ENCODE measurements around the gene CAP1.
"Not testable (repeated sequence)": the region's sequence is repeated elsewhere in the genome, so short reads cannot be mapped to it uniquely, and the experiment has no call there.

The CAP1 gene

DNA sequence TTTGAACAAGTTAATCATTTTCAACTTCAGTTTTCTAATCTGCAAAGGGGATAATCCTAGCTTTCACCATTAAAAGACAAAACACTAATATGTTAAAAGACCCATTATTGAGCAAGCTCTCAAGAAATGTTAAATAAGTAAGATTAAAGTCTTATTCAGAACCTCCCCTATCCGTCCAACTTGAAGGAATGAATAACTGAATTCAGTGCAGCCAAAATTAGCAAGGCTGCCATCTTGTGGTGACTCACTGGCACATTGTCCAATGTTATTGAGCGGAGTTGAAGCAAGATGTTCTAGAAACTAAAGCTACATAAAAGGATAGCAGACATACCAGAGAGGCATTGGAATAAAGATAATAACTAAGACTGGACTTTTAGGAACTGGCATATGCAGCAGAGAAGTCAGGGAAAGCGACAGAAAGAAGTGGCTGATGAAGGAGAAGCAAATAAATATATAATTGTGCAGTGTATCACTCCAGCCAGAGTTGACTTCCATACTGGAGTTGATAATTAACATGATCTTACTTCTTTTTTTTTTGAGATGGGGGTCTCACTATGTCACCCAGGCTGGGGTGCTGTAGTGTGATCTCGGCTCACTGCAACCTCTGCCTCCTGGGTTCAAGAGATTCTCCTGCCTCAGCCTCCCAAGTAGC is 8.2 kb upstream of the CAP1 start:
- peak; percentile 19 for DNase-seq

DNA sequence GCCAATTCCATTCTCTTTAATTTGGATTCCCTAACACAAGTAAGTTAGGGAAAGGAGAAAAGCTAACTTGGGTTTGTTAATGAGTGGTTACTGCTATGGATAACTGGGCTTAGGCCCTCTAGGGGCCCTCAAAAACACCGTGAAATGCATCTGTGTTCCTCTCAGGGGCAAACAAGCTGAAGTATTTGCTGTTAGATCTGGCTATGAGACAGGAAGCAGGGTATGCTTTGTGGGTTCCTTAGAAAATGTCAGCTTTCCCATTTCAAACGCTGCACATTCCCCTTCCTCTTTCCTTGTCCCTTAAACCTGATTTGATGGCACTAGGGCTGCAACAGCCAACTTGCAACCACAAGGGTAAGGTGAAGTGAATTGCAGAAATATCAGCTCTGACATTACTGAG is 5.7 kb upstream of the CAP1 start:
- no peak for DNase-seq

DNA sequence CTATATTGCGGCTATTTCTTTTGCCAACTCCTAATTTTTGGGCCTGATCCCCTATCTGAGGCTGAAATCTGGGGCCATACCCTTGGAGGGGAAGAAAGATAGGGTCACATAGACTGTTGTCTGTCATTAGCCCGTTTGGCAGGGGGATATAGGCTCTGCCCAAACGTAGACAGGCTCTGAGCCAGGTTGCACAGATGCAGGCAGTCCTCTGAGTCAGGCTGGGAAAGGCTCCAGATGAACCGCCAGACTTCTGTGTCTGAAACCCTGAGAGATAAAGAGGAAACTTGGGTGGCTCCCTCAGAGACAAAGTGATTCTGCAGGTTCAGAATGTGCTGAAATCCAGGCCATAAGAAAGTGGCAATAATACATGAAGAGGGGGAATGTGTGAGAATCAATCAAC is 4.0 kb upstream of the CAP1 start:
- DNase-seq, result no peak

DNA sequence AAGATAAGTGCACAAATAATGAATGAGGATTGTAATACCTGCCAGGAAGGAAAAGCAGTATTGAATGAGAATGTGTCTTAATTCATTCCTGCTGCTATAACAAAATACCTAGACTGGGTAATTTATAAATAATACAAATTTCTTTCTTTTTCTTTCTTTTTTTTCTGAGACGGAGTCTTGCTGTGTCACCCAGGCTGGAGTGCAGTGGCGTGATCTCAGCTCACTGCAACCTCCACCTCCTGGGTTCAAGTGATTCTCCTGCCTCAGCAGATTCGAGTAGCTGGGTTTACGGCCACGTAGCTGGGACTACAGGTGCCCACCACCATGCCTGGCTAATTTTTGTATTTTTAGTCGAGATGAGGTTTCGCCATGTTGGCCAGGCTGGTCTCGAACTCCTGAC is 3.3 kb upstream of the CAP1 start:
- DNase-seq, result not testable (repeated sequence)

DNA sequence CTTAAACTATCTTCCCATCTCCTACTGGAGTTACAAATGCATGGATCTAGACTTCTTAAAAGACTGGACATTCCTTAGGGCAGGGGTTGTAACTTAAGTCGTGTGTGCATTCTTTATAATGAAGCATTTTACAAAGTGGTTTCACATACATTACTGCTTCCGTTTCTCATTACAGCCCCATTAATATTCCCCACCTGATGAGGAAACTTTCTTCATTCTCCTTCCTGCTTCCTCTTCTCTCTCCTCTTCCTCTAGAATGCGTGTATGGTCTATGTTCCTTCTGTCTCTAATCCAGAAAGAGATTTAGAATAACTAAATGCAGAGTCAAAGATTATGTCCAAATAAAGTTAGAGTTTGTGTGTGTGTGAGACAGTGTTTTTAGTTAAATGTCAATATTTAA is 1.8 kb upstream of the CAP1 start:
- DNase-seq, result no peak

DNA sequence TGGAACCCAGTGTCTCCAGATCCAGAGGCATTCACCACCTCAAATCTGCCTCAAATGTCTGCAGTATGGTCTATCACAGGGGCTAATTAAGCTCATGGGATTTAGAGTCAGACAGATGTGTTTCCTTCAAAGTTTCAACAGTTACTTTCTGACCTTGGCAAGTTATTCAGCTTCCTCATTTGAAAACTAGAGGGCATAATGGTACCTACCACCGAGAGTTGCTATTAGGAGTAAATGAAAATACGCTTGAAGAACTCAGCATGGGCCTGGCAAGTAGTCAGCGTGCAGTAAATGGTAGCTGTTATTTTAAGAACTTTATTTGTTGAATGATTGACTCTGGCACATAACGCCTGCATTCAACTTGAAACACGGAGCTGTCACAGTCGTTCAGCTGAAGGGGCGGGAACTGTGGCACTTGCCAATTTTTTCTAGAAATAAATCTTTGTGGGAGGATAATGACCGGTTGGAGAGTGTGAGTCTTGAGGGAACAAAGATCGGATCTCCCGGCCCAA is 1.2 kb upstream of the CAP1 start:
- DNase-seq, result no peak

DNA sequence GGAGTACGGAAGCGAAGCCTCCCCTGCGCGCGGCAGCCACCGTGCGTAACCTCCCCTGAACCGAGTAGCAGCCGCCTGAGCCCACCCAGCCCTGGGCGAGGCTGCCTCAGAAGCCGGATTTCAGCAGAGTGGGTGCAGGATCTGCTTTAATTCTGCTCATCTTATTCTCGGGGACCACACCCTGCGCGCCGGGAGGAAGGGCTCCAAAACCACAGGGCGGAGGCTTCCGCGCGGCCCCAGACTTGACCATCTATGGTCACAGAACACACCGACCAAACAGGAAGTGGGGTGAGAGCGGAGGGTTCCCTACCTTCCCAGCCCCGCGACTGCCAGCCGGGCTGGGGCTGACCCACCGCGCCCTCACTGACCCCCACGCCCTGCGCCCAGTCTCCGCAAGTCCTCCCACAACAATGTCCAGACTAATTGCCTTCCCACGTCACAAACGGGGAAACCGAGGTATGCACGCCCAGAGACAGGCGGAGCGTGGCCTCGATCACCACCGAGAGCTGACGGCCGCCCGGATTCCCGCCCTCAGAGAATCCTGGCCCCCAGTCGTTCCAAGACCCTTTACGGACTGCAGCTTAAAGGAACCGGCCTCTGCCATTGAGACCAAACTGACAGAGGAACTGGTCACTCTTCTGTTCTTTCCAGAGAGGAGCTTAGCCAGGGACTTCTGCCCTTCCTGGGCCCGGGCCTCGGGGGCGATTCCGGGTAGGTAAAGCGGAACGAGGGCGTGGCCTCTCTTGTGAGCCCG is 595 bp upstream of the CAP1 start:
- DNase-seq, result peak; percentile 64

DNA sequence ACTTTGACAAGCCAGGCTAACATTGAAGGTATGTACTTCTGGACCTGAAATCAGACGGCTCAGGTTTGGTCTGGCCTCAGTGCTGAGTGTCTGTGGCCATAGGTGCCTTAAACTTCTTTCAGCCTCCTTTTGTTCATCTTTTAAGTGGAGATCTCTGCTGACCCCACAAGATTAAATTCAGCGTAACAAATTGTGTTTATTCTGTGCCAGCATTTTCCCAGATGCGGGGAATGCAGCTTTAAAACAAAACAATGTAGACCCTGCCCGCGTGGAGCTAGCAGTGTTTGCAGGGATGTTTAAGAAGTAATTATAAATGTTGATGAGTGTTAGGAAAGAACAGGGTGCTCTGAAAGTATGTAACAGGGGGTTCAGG is 923 bp downstream of the CAP1 start:
- no peak for DNase-seq

DNA sequence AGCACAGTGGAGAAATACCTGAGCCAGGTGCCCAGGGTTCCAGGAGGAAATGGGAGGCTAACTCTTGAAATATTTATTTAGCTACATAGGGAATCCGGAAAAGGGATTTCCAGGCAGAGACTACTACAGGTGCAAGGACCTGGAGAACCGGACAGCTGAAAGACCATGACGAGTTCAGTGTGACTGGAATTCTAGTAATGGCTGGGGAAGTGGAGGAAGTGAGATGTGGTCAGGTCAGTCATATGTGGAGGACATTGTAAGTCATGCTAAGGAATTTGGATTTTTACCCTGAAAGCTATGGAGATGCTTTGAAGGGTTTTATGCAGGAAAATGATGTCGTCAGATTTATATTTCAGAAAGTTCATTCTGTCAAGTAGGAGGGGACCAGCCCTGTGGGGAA is 1.8 kb downstream of the CAP1 start:
- DNase-seq, result no peak

DNA sequence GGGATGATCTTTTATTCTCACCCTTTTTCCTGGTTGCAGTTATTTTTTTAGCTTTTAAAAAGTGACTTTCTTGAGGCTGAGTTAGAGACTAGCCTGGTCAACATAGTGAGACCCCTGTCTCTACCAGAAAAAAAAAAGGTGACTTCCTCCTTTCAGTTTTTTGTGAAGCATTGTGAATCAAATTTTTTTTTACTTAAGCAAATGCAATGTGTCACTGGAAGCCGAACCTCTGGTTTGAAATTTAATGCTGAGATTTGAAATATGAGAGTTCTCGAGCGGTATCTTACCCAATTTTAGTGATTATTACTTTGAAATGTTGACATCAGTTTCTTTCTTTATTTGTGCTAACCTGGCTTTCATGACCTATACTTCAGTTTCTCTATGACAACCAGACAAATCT is 3.6 kb downstream of the CAP1 start:
- DNase-seq, result no peak

DNA sequence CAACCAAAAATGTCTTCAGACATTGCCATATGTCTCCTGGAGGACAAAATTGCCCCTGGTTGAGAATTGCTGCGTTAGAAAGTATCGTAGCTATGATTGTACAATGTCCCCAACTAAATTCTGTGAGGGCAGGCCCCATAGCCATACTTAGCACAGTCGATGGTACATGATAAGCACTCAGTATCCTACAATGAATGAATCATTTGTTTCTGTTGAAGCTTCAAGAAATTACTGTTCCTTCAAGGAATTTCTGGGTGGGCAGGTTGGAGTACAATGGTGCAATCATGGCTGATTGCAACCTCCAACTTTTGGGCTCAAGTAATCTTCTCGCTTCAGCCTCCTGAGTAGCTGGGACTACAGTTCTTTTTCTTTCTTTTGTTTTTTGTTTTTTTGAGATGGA is 4.7 kb downstream of the CAP1 start:
- DNase-seq, result no peak

DNA sequence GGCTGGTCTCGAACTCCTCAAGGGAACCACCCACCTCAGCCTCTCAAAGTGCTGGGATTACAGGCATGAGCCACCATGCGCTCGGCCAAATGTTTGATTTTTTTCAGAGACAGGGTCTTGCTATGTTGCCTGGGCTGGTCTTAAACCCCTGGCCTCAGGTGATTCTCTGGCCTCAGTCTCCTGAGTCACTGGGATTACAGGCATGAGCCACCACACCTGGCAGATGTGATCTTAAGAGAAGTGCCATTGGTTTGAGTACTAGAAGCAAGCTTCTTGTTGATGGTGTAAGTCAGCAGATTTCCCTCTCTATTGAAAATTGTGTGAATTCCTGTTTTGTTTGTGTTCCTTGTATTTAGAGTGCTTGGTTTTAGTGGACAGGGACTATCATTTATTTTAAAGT is 5.2 kb downstream of the CAP1 start:
- DNase-seq, result no peak

DNA sequence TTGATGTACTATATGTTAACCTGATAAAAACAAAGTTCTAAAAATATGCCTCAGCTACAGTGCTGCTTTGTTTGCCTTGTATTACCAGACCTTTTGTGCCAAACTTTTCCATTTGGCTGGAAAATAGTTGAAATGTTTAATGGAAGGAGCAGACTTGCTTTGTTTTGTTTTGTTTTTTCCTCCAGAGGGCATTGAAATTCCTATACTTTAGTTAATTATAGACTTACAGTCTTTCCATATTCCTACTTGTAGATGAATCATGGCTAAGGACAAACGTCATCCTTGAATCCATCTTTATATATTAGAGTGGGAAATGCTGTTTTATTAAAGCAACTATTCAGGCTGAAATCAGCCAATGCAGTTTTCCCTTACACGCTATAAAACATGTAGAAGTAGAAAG is 6.7 kb downstream of the CAP1 start:
- no peak for DNase-seq

DNA sequence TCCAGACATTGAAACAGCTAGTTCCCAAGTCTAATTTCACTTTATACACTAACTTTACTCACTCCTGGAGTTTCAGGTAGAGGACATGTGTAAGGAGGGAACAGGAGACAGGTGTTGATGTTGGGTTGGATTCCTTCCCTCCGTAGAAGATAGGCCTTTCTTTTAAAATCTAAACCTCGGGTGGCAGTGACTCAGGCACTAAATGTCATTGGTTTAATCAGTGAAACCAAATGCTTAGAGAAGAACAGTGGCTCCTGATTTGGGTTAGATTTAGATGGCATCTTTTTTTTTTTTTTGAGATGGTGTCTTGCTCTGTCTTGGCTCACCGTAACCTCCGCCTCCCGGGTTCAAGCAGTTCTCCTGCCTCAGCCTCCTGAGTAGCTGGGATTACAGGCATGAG is 7.2 kb downstream of the CAP1 start:
- DNase-seq, result no peak

DNA sequence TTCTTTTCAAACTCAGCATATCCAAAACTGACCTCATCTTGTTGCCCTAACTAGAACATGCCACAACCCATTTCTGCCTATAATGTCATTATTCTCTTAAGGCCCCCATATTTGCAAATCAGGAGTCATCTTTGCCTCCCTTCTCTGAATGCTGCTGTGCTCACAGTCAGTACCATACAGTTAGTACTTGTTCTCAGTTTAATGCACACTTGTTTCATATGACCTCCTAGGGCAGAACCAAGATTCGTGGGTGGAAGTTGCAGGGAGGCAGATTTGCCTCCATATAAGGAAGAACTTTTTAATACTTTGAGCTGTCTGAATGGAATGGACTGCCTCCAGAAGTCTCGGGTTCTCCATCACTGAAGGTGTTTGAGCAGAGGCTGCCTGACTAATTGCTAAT is 9.2 kb downstream of the CAP1 start:
- peak; percentile 17 for DNase-seq

DNA sequence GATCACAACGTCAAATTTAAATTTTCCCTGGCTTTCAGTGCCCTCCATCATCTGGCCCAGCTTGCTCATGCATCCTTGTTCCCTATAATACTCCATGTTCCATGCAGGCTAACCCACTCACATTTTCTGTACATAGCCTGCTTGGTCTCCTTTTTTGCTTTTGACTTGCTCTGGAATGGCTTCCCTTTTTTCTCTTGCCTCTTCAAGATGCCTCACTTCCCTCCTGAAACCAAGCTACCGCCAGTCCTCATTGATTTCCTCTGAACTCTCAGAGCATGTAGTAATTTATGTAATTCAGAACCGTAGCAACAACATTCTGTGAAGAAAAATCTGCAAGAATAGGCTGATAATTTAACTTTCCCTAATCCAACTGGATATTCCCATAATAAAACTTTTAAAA is 10.3 kb downstream of the CAP1 start:
- no peak for DNase-seq

DNA sequence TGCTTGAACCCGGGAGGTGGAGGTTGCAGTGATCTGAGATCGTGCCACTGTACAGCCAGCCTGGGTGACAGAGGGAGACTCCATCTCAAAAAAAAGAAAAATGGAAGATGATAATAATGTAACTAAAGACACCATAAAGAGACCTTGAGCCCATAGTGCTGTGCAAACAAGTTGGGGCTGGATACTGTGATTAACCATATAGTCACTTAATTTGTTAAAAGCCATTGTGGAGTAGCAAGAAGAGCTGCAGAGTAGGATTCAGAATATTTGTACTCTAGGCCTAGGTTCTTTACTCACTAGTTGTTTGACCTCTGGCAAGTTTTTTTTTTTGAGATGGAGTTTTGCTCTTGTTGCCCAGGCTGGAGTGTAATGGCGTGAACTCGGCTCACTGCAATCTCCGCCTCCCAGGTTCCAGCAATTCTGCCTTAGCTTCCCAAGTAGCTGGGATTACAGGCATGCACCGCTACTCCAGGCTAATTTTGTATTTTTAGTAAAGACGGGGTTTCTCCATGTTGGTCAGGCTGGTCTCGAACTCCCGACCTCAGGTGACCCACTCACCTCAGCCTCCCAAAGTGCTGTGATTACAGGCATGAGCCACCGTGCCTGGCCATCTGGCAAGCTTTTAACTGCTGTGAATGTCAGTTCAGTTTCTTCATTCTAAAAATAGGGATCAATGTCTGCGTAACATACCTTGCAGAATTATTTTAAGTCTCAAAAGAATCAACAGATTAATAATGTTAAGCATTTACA is 12.8 kb downstream of the CAP1 start:
- no peak for DNase-seq

DNA sequence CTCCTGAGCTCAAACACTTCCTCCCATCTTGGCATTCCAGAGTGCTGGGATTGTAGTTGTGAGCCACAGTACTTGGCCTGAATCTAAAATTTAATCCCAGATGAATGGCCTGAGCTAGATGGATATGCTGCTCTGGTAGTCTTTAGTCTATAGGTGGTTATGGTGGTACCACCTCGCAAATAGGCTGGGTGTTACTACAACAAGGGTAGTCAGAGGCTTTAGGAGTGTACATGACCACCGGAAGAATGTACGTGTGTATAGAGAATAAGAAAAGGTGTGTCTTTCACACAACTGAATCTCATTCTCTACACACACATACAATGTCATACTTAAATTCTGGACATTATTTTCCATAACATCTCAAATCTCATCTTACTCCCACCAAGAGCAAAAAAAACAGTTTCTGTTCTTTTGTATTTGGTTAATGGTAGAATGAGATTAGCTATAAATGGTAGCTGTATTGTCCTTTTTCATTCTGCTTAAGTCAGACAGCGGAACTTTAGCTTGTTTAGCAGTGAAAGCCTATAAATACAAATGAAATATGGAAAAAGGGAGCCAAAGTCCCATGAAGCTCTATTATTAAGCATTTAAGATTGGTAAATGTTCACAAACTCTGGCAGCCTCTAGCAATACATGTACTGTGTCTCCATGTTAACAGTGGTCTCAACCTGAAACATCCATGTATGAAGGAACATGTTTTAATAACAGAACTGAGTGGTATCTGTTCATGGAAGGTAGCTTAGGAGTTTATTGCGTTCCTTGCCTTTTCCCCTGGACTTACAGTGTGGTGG is 16.2 kb downstream of the CAP1 start:
- no peak for DNase-seq

DNA sequence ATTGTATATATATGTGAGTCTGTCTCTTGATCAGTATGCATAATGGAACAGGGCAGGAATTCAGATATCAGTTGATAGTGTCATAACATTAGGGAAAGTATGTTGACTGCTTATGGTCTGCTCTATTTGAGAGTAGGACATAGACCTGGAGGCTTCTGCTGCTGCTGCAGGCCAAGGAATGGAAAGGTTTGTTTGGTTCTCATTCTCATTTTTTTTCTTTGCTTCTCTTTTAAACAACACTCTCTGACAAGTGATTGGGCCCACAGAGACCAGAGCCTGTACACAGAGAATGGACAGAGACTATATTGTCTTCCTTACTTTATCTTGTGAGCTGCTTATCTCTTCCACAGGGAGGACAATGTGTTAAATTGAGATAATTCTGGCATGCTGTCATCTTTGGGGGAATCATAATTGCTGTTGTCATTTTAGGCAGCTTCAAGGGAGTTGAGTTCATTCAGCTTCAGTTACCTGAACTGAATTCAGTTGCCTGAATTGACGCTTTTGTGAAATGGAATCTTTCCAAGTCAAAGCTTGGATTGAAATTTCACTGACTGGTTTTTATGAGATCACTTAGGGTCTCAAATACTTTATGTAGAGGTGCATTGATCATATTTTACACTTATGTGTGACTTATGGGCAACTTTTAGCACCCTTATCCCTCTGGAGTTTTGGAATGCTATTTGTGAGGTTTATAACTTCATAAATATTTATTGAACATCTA is 16.9 kb downstream of the CAP1 start:
- no peak for DNase-seq

DNA sequence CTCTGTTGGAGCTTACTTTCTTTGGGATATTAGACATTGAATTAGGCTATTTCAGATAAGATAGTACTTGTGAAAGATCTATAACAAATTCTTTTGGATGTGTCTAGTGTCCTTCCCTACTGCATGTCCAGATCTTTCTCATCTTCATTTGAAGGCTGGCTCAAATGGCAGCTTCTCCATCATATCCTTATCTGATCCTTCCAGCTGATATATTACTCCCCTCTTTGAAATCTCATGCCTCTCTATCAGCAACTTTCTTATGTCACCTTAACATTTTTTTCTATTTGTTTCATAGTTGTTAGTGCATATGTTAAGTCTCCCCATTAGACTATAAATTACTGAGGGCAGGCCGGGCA is 17.5 kb downstream of the CAP1 start:
- no peak for DNase-seq

DNA sequence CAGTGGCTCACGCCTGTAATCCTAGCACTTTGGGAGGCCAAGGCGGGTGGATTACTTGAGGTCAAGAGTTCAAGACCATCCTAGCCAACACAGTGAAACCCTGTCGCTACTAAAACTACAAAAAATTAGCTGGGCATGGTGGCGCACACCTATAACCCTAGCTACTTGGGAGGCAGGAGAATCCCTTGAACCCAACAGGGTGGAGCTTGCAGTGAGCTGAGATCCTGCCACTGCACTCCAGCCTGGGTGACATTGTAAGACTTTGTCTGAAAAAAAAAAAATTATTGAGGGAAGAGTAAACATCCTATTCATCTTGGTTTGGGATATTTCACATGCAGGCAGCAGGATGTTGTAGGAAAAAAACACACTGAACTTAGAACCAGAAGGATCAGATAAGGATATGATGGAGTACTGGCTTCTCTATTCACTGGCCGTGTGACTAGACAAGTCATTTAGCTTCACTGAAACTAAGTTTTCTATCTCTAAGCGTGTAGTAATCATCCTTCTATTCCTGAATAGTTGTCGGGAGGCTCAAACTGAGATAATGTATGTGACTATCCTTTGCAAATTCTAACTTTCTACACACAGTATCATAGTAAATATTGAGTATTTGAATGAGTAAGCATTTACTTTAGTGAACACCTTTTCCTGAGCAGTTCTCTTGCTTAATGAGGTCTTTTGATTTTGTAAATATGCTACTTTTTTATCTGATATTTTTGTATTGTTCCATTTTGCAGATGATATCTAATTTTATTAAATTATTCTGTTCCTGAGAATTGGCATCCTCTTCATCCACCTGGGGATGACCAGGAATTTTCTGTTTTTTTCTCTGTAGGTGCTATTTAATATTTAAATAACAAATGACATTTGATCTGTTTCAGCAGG is 18.2 kb downstream of the CAP1 start:
- DNase-seq, result no peak

Measured in stimulated activated CD4-positive, alpha-beta T cell treated with anti-CD3 and anti-CD28 coated beads, Interleukin-12 subunit alpha, Interleukin-12 subunit beta, amount 100 ng/mL, for 4 hours (primary cell).